ENCODE data around the gene PDGFD. TPM values are rescaled to one million over a fixed set of nuclear protein-coding genes. Genes with fewer than 3 reads are reported as not detected.

PDGFD gene
- total RNA-seq, 1 experiment from 2014 or later, result 1.7 TPM

GRCh38 chr11:104205838-104206237 is 41.9 kb upstream of the PDGFD start:
- no peaks in the 10 kb centered on the region for H3K23me2 ChIP-seq (ENCODE audit: insufficient read length, low read depth, low read length, poor library complexity, severe bottlenecking)
- H3K27ac ChIP-seq (ENCODE audit: insufficient read length, low read depth, low read length), result no peak overlapping the region
- H3K4me2 ChIP-seq (ENCODE audit: insufficient read depth, insufficient read length, low read length), result no peak overlapping the region
- H4K5ac ChIP-seq (ENCODE audit: insufficient read length, low read depth, low read length), result no peak overlapping the region
- no peak overlapping the region for H3K9ac ChIP-seq (ENCODE audit: extremely low read depth, insufficient read length, low read length)
- H3K4me1 Mint-ChIP-seq, result no peaks in the 10 kb centered on the region
- H2BK12ac ChIP-seq (ENCODE audit: insufficient read length, low read depth, low read length), result no peak overlapping the region
- no peak overlapping the region for H2BK15ac ChIP-seq (ENCODE audit: low read depth, low read length)
- no peak overlapping the region for H3K27ac Mint-ChIP-seq
- no peaks in the 10 kb centered on the region for H3K9me3 ChIP-seq (ENCODE audit: control insufficient read depth, low read depth, low read length)
- H2BK5ac ChIP-seq (ENCODE audit: insufficient read length, low read length), result no peak overlapping the region
- H4K8ac ChIP-seq (replicated peaks; ENCODE audit: insufficient read length, low read depth, low read length), result no peak overlapping the region
- no peak overlapping the region for H3K18ac ChIP-seq (ENCODE audit: insufficient read length, low read depth, low read length)
- no peak for DNase-seq
- no peaks in the 10 kb centered on the region for H4K20me1 ChIP-seq (ENCODE audit: control insufficient read depth, insufficient read depth, insufficient read length)
- no peak overlapping the region for H2BK20ac ChIP-seq (ENCODE audit: low read depth, low read length, poor library complexity, severe bottlenecking)
- no peak overlapping the region for H3K4ac ChIP-seq (ENCODE audit: low read depth, low read length)
- no peak overlapping the region for H3K4me3 Mint-ChIP-seq
- no peak overlapping the region for H3K23ac ChIP-seq (ENCODE audit: insufficient read length, low read depth, low read length)
- H3K27me3 Mint-ChIP-seq (ENCODE audit: low read depth), result no peaks in the 10 kb centered on the region
- H3K9me3 Mint-ChIP-seq, result no peaks in the 10 kb centered on the region
- no peak overlapping the region for H4K91ac ChIP-seq (ENCODE audit: insufficient read length, low read depth, low read length)
- no peaks in the 10 kb centered on the region for H3K36me3 Mint-ChIP-seq (ENCODE audit: insufficient read depth in 1 of 3, low read depth in 3 of 3)
- no peak overlapping the region for H3T11ph ChIP-seq (ENCODE audit: low read length)
- H3K27me3 ChIP-seq (ENCODE audit: insufficient read depth, low read length), result no peaks in the 10 kb centered on the region
- no peaks in the 10 kb centered on the region for H3K79me2 ChIP-seq (ENCODE audit: insufficient read depth, low read length)
- no peak overlapping the region for H2AK5ac ChIP-seq (ENCODE audit: insufficient read length, low read length)
- H3K4me1 ChIP-seq (ENCODE audit: insufficient read depth, low read length), result no peaks in the 10 kb centered on the region
- H2BK120ac ChIP-seq (ENCODE audit: low read depth, low read length, poor library complexity, severe bottlenecking), result no peak overlapping the region
- no peaks in the 10 kb centered on the region for H3K79me1 ChIP-seq (ENCODE audit: insufficient read depth, low read depth, low read length, poor library complexity, severe bottlenecking)
- no peak overlapping the region for H2AFZ ChIP-seq (ENCODE audit: low read length)
- TF ChIP-seq, protein P1, sequence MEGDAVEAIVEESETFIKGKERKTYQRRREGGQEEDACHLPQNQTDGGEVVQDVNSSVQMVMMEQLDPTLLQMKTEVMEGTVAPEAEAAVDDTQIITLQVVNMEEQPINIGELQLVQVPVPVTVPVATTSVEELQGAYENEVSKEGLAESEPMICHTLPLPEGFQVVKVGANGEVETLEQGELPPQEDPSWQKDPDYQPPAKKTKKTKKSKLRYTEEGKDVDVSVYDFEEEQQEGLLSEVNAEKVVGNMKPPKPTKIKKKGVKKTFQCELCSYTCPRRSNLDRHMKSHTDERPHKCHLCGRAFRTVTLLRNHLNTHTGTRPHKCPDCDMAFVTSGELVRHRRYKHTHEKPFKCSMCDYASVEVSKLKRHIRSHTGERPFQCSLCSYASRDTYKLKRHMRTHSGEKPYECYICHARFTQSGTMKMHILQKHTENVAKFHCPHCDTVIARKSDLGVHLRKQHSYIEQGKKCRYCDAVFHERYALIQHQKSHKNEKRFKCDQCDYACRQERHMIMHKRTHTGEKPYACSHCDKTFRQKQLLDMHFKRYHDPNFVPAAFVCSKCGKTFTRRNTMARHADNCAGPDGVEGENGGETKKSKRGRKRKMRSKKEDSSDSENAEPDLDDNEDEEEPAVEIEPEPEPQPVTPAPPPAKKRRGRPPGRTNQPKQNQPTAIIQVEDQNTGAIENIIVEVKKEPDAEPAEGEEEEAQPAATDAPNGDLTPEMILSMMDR (conservative IDR thresholded peaks at IDR 0.05), result no peak
- H3K56ac ChIP-seq (ENCODE audit: insufficient read length, low read depth, low read length), result no peak overlapping the region
- H3K14ac ChIP-seq (ENCODE audit: insufficient read depth, low read length), result no peak overlapping the region
